ELF-1 (cell line): ENCODE measurements around the gene PSMB11.
"Not testable (repeated sequence)": the region's sequence is repeated elsewhere in the genome, so short reads cannot be mapped to it uniquely, and the experiment has no call there.

Experiments
- DNase-seq: peaks from one replicate; pipeline ENCODE4 v3.0.0-alpha.2; 2016; ENCODE audit warnings: low read depth, low spot score

The PSMB11 gene, protein sequence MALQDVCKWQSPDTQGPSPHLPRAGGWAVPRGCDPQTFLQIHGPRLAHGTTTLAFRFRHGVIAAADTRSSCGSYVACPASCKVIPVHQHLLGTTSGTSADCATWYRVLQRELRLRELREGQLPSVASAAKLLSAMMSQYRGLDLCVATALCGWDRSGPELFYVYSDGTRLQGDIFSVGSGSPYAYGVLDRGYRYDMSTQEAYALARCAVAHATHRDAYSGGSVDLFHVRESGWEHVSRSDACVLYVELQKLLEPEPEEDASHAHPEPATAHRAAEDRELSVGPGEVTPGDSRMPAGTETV

DNA sequence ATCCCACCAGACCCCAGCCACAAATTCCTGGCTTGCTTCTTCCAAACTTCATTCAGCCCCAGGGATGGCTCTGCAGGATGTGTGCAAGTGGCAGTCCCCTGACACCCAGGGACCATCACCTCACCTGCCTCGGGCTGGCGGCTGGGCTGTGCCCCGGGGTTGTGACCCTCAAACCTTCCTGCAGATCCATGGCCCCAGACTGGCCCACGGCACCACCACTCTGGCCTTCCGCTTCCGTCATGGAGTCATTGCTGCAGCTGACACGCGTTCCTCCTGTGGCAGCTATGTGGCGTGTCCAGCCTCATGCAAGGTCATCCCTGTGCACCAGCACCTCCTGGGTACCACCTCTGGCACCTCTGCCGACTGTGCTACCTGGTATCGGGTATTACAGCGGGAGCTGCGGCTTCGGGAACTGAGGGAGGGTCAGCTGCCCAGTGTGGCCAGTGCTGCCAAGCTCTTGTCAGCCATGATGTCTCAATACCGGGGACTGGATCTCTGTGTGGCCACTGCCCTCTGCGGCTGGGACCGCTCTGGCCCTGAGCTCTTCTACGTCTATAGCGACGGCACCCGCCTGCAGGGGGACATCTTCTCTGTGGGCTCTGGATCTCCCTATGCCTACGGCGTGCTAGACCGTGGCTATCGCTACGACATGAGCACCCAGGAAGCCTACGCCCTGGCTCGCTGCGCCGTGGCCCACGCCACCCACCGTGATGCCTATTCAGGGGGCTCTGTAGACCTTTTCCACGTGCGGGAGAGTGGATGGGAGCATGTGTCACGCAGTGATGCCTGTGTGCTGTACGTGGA lies at the start of gene PSMB11:
PSMB11 (plus strand) TSS at position 51 of the 804 bp plus-strand sequence; CDS start at position 65, 14 bp downstream.
- no peak for DNase-seq

DNA sequence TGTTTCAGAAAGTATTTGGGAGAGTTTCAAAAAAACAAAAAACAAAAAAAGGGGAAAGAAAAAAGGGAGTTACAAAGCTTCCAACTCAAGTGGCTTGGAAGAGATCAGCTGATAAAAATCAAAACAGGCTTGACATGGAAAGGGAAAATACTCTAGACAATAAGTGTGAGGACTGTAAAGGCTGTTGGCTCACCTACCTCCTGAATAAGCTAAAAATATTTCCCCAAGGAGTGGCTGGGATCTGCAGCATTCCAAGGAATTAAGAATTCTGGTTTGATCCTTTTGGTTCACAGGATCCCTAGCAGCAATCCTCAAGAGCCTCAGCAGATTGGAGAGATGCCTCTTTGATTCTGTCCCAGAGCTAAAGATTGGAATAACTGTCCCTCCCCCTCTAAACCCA lies 48.5 kb upstream of the PSMB11 start:
- no peak for DNase-seq

DNA sequence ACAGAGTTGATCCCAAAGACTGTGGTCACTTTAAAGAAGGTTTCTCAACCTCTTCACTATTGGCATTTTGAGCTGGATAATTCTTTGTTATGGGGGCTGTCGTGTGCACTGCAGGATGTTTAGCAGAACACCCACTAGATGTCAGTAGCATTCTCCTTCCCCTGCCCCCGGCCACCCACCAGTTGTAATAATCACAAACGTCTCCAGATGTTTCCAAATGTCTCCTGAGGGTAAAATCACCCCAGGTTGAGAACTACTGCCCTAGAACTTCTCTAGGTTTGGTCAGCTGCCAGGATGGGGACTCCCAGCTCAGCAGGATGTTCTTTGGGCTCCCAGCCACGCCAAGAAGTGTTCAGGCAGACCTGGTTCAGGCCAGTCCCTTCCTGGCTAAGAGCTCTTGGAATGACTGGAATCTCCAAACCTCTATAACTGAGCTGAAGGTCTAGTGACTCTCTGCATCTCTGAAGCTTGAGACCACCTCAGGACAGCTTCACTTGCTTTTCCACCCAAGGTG lies 47.2 kb upstream of the PSMB11 start:
- DNase-seq = peak; percentile 67

DNA sequence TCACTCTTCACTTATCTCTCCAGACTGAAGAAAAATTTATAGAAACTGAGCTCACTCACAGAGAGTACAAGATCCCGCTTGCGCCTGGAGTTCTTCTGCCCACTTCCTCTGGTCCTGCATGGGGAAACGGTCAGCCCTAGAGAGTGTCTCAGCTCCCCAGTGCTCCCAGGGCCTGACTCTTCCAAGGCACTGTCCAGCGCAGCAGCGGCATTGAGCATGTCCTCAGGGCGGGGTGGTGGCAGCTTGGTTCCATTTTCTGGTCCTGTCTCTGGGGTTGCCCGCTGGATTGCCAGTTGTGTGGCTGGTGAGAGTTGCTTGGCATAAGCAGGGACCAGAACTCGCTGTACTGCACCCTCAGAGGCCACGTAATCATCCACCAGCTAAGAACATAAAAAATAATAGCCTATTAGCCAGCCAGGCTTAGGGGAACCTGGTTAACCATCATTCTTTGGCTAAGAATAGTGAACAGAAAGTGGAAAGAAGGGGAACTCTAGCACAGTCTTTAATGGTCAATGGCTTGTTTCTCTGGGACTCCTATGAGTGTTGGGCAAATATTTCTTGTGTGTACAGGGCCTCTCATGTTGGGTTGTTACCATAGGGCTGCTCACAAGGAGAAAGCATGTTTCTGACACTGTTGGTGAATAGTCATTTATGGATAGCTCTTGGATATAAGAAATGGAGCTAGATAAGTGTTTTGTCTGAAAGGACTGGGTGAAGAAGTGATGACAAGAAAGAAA lies 46.0 kb upstream of the PSMB11 start:
- no peak for DNase-seq

DNA sequence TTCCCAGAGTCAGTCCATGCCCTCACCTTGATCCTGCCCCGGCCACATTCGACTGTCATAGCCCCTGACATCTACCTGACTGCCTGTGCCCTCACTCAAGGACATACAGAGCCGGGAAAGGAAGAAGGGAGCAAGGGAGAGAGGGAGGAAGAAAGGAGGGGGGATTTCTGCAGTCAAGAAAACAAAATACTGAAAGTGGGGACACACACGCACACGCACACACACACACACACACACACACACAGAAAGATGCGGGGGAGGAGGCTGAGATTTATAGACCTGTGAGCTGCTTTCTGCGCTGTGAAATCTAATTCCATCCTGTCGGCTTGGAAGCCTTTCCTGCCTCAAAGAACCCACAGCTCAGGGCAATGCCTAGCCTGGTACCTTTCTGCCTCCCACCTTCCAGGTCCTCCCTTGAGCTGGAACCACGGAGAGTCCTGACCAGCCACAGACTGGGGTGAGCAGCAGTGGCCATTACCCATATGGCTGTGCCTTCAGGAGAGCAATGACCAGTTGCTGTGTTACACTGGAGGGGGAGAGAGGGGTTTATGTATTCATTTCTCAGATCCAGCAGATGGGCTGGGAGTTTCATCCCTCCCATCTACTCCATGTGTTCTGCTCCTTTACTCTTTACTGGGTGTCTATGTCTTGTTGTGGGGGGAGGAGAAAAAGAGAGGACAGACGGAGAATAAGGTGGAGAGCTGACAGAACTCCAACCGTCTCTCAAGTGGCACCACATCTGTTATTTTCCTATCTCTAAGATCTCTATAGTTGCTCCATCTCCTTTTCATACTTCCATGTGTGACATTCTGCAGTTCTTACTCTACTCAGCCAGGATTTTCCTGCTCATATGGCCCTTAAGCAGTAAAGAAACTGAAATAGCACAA lies 45.0 kb upstream of the PSMB11 start:
- no peak for DNase-seq

DNA sequence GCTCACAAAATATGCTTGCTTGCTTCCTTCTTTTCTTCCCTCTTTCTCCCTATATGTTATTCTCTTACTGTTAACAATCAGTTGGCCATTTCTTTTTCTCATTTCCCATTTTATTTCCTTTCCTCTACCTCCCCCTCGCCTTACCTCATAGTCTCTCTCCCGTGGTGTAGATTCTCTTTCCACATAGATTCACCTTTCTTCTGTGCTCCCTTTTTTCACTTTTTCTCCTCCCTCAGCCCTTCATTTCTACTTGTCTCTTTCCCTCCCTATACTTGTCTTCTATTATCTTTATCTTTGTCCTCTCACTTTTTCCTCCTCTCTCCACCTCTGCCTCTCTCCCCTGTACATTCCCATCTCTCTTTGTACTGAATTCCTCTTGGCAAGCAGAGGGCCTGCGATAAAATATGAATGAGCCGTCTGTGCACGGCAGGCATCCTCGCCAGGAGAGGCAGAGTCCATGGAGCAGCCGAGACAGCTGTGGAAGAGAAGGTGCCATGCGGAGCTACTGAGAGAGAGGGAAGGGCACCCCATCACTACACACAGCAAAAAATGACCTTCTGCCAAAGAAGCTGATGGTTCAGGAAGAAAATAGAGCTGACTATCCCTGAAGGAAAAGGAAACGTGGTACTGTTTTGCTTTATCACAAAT lies 44.2 kb upstream of the PSMB11 start:
- no peak for DNase-seq

DNA sequence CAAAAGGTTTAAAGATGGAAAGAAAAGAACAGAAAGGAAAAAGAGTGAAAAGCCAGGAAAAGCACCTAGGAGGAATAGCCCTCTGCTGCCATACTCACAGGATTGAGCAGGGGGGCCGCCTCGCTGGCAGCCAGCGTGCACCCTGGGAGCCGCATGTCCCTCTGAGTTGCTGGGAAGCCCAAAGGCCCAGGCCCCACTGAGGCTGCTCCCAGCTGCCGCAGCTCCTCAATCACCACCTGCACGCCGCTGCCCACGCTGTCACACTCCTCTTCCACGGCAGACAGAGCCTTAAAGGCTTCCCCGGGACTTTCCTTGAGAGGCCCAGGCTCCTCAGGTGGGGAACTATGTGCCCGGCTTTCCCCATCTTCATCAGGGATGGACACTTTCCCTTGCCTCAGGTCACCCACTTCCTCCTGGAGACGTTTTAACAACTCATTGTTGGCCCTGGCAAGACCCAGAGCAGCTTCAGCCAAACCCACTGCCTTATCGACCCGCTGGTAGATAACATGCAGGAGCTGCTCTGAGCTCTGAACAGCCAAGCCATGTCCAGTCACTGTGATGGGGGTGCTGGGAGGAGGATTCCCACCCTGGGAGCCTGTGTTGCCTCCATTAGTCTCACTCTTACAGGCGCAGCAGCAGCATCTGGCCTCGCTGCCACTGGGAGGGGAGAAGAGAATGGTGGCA lies 43.5 kb upstream of the PSMB11 start:
- DNase-seq = no peak

DNA sequence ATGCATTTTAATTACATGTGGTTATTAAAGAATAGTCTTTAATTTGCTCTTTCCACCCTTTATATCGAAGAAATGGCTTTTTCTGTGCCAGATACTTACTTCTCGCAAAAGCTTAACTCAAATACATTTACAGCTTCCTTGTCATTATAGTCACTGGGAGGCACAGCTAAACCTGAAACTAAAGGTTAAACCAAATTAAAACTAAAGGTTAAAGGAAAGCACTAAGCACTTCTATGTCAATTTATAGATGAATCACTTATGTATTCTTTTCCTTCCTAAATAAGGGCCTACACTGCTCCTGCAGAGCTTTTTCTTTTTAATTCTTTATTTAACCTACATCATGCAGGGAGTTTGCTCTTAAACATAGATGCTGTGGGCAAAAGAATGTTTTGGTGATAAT lies 41.2 kb upstream of the PSMB11 start:
- DNase-seq = no peak

DNA sequence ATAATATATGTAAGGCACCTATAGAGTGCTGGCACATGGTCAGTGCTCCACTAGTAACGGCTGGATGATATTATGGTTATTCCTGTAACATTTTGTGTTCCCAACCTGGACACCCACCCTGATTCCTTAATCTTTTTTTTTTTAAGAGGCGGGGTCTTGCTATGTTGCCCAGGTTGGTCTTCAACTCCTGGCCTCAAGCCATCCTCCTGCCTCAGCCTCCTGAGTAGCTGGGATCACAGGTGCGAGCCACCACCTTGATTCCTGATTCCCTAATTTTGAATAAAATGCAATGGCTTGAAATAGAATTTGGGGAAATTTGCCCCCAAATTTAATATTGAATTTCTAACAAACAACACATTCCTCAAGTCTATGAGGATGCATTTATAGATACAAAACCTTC lies 39.4 kb upstream of the PSMB11 start:
- no peak for DNase-seq

DNA sequence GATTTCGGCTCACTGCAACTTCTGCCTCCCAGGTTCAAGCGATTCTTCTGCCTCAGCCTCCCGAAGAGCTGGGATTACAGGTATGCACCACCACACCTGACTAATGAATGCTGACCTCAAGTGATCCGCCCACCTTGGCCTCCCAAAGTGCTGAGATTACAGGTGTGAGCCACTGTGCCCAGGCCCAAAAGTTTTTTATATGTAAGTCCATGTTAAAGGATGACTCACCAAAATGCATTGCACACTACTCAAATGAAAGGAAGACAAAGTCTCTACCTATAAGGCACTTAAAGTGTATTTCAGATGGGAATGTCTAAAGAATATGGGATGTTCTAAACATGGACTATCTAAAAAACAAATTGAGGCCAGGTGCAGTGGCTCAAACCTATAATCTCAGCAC lies 37.7 kb upstream of the PSMB11 start:
- DNase-seq = not testable (repeated sequence)

DNA sequence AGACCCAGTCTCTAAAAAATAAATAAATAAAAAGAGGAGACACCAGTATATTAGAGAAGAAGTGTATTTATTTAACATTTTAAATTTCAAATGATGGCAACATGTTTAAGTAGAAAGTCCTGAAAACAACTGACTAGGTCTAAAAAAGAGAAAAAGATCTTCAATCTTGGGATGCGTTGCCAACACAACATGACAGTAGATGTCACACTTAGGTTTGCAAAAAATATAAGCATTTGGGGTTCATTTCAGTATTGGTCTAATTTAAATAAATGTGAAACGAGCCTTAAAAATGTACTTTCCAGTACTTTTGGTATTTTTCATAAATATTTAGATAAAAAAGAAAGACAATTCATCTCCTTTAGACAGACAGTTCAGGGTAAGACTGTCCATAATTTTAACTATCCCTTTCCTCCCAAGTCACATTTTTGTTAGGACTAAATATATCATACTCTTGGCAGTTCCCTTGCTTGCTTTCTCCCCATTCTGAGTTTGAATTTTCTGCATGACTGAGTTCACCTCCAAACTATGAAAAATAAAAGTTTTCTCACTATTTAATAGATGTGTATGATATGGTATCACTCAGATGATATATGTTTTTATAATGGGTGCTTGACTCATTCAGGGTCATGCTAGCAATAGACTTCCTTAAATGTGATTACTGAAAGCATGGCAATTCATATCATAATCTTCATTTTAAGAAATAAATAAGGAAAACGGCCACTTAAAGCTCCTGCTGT lies 36.4 kb upstream of the PSMB11 start:
- DNase-seq = no peak

DNA sequence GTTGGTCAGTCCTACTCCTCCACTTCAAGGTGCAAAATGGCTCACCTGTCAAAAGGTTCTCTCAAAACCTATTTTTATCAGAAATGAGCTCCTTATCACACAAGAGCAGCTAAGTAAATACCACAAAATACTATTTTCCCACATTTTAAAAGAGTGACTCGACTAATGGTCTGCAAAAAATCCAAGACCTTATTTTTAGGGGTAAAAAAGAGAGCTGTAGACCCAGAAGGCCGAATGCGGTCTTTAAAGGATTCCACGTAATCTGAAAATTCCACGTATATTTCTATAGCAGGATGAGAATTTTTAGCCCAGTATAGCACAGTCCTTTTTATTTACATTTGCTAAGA lies 35.9 kb upstream of the PSMB11 start:
- DNase-seq = no peak

DNA sequence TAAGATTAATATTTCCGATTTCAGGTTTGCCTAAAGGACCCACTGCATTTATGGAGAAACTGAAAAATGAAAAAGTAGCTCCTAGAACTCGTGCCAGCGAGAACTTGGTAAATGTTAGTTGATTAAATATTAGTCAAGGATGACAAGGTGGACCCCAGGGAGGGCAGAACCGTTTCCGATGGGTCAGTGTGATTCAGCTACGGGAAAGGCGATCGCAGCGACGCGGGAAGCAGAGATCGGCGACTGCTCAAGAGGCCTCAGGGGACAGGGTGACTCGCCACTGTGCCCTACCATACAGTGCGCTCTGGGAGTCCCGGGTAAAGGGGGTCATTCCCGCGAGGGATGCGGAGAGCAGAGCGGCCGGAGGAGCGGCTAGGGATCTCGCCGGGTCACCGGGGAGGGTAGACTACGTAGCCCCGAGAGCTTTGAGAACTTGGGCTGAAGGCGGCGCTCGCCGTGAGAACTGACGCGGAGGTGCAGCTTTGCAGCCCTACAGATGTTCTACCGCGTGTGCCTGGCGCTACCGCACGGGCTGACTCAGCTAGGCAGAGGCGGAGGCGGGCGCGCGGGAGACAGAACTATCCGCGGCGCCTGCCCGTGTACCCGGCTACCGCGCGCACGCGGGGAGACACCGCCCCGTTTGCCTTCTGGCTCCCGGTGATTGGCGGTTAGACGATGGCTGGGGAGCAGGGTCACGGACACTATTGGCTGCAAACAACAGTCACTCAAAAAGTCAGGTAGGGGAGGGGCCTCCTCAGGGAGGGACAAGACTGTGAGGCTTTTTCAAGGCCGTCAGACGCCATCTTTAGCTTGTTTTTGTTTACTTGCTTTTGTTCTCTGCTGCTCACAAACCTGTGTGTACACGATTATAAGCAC lies 35.2 kb upstream of the PSMB11 start:
- peak; percentile 99 for DNase-seq

DNA sequence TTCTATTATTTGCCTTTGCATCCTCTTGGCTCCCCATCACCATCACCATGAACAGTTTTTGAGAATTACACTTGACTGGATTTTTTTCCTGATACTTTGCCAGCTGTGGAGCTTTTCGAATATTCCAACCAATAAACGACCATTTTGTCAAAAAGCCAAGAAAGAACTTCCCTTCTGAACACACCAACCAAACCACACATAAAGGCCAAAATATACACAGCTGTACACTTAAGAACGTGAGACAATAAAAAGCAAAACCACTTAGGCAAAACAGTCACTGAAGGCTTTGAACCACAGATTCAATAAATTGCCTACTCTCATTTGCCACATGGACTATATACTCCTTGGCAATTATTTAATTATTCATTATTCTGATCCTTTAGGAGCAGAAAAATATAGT lies 33.2 kb upstream of the PSMB11 start:
- no peak for DNase-seq

DNA sequence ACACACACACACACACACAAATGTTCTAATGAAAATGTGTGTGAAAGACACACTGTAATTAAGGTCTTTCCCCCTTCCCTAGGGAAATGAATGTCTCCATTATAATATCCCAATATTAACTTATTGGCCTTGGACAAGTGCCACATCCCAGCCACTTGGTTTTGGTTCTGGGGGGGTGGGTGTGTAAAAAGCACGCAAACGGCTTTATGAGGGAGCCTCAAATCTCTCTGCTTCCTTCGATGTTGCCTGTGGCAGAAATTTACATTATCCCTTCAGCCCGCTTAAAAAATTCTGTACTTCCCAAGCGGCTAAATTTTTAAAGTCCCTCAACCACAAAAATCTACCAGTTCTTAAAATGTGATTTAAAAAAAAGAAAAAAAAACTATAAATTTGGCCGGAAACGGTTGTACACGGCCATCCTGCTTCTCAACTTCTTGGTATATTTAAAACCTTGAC lies 32.5 kb upstream of the PSMB11 start:
- no peak for DNase-seq

DNA sequence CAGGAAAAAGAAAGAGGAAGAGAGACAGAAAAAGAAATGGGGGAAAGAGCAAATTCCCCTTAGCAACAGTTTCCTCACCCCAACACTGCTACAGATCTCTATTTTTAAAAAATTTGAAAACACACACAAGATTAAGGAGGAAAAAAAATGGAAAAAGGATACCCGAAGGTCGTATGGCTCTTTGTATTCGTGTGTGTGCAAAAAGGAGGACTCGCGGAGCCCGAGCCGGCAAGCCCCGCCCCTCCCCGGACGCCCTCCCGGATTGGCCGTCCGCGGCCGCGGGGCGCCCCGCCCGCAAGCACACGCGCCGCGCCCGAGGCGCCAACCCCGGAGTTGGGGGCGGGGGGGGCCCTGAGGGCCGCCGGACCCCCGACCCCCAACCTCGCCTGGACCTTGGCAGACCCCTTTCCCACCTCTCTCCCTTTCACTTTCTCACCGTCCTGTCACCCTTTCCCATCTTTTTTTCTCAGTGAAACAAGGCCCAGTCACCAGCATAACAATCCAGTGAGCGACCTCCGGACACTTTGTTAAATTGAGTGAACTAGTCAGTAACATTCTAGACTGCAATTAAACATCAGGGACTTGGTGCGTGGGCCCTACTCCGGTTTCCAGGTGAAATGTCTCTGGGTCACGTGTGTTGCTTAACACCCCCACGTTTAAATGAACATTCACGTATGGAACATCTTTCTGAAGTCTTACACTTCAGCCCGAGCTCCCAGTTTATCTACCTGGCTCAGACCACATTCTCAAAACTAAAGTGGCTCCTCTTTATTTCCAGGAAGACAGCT lies 31.9 kb upstream of the PSMB11 start, which contains the start of gene C14orf93:
C14orf93 (minus strand) TSS at position 205 of the 788 bp plus-strand sequence. CDS start 11,120 bp downstream, outside the sequence.
- DNase-seq = peak; percentile 79

DNA sequence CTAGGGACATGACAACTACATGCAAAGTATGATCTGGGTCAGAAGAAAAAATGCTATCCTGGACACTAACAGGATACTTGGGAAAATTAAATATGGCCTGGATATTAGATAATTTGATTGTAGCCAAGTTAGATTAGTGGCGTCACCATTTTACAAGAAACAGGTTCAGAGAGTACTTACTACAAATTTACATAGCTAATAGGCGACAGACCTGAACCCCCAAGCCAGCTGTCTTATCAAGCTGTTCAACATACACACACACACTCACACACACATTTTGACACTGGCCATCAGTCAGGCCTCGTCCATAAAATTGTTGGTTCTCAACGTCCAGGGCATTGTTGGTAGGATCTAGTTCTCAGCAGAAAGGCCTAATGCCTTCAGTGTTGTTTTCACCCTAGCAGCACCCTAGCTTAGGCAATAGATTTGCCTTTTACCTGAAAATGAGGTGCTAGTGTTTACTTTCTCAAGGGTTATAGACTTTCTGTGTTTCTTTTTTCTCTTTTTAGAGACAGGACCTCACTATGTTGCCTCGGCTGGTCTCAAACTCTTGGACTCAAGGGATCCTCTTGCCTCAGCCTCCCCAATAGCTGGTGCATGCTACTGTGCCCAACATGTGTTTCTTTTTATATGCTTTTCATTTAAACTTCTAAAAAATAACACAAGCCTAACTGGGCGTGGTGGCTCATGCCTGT lies 28.8 kb upstream of the PSMB11 start:
- no peak for DNase-seq
